Retinal pigment epithelial cell (primary cell): ENCODE results near the gene VPS13D.

Experiments
- DNase-seq: peaks from one replicate; pipeline ENCODE4 v3.0.0-alpha.2; 2010; ENCODE audit warnings: low read depth
- H3K4me3 ChIP-seq: 2 replicates; pipeline ENCODE4 v1.5.1; 2011; ENCODE audit warnings: mild to moderate bottlenecking, low read length, control low read depth, moderate library complexity
- TF ChIP-seq, protein P1 (sequence below): conservative IDR thresholded peaks from 2 replicates; pipeline ENCODE4 v1.5.1; 2011; ENCODE audit warnings: low read depth, low read length, control low read depth, inconsistent platforms

Gene VPS13D

DNA sequence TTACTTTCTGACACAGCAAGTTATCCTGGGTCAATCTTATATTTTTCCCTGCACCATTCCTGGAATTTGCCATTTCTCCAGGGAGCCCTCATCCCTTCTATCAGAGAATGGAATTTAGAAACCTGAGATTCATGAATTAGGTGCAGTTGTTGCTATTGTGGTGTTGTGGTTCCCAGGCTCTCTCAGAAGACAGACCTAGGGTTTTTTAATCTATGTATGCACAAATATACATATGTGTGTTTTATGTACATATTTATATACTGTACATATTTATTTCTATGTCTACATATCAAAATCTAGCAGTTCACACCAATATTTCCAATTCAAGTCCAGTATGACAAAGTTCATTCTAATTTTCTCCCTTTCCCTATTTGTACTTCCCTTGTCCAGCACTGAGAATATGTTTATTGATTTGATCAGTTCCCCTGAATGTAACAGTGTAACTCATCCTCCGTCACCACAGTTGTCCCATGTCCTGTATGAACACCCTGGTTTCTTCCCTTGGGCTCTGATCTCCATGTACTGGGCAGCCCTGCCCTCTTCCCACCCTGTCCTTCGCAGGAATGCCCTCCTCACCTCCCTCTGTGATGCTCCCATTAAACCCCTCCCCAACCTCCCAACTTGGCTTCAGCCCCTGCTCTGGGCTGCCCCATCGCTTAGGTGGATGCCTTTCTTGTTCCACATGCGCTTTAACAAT, 145.5 kb downstream of the VPS13D start:
- H3K4me3 ChIP-seq, result no peak overlapping the region
- no peak for DNase-seq
- TF ChIP-seq, protein P1, sequence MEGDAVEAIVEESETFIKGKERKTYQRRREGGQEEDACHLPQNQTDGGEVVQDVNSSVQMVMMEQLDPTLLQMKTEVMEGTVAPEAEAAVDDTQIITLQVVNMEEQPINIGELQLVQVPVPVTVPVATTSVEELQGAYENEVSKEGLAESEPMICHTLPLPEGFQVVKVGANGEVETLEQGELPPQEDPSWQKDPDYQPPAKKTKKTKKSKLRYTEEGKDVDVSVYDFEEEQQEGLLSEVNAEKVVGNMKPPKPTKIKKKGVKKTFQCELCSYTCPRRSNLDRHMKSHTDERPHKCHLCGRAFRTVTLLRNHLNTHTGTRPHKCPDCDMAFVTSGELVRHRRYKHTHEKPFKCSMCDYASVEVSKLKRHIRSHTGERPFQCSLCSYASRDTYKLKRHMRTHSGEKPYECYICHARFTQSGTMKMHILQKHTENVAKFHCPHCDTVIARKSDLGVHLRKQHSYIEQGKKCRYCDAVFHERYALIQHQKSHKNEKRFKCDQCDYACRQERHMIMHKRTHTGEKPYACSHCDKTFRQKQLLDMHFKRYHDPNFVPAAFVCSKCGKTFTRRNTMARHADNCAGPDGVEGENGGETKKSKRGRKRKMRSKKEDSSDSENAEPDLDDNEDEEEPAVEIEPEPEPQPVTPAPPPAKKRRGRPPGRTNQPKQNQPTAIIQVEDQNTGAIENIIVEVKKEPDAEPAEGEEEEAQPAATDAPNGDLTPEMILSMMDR, result no peak

DNA sequence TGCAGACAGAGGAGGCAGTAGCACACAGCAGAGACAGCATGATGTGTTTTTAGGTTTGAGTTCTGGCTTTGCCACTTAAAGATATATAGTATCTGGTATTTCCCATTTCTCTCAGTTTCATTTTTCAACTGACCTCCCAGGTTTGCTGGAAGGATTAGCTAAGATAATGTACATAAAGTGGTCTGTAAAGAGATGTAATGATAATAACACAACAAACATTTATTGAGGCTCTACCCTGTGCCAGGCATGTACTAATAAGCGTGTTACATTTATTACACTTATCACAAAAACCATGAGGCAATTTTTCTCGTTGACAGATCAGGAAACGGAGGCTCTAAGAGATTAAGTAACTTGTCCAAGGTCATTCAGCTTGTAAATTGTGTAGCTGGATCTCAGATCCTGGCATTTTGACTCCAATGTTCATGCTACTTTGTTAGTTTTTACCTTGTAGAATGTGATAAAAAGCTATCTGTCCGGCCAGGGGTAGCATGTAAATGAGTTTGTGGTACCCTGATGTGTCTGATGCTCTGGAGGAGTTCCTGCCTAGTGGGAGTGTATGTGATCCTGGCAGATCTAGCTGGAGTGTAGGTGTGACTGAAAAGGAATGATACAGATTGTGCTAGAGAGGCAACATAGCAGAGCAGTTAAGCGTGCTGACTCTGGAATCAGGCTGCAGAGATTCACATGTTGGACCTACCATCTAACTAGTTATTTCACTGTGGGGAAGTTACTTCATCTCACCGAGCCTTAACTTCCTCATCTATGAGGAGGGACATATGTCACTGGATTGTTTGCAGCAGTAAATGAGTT, 146.6 kb downstream of the VPS13D start:
- no peak overlapping the region for H3K4me3 ChIP-seq
- no peak for DNase-seq
- TF ChIP-seq, protein P1, result no peak

DNA sequence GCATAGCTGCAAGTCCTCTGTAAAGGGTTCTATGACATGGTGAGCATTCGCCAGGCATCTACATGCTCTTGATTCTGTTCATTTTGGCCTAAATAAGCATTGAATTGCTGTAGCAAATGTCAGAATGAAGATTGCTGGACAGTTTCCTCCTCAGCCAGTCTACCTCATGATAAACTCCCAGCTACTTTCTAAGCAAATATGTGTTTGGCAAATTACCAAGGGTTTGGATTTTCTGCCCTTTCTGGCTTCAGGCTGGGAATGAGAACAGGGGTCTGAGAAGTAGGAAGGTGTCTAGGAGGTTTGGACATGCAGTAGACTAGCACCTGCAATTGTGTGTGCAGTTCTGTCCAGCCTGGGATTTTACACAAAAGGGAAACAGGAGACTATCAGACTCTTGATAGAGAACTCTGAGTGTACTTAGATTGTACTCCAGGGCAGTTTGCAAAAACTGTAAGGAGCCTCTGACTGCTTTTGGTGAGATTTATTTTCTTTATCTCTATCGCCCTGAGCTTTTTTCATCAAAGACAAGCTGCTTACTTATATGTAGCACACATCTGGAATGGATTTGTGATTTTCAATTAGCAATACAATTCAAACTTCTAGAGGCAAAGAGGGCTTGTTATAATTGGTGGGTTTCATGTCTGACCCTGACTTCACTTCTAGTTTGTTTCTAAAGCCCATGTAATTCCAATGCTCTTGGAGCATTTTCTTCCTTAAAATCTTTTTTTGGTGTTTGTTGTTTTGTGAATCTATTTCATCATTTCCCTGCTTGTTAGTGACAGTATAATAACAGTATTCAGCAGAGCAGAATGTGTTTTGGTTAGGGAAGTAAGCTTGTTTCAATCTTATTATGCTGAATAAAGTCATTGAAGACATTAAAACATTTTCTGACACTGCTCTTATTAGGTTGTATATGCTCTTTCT, 150.8 kb downstream of the VPS13D start:
- no peak for DNase-seq
- no peak overlapping the region for H3K4me3 ChIP-seq
- TF ChIP-seq, protein P1, result no peak

GRCh38 chr1:12383001-12383400, 153.2 kb downstream of the VPS13D start:
- no peak overlapping the region for H3K4me3 ChIP-seq
- no peak for DNase-seq
- TF ChIP-seq, protein P1, result no peak

DNA sequence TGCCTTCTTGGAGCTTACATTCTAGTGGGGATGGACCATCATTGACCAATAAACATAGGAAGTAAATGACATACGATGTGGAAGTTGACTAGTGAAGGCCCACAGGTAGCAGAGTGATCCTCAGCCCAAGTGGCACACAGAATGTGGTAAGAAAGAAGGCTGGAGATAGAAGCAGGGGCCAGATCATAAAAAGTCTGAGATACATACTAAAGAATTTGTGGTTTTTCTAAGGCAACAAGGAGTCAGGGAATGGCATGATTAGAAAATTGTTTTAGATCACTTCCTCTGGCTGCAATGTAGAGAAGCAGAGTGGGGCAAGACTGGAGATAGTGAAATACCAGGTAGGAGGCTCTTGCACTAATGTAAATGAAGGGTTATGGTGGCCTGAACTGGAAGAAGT, 154.0 kb downstream of the VPS13D start:
- no peak overlapping the region for H3K4me3 ChIP-seq
- DNase-seq, result no peak
- TF ChIP-seq, protein P1, result no peak

- no peak for DNase-seq
Measured at GRCh38 chr1:12384836-12385456, 155.1 kb downstream of the VPS13D start.

More at GRCh38 chr1:12384836-12385456, 155.1 kb downstream of the VPS13D start:
- TF ChIP-seq, protein P1, result no peak
- no peak overlapping the region for H3K4me3 ChIP-seq
